NCI-H146 treated with DMSO at 0.1 percent for 48 hours (cell line): ENCODE results near the gene USP48.

Experiments
- DNase-seq: peaks from one replicate; lab custom pipeline; 2025; ENCODE audit not compliant: unreplicated experiment; lab: John Stamatoyannopoulos, UW

The USP48 gene

DNA sequence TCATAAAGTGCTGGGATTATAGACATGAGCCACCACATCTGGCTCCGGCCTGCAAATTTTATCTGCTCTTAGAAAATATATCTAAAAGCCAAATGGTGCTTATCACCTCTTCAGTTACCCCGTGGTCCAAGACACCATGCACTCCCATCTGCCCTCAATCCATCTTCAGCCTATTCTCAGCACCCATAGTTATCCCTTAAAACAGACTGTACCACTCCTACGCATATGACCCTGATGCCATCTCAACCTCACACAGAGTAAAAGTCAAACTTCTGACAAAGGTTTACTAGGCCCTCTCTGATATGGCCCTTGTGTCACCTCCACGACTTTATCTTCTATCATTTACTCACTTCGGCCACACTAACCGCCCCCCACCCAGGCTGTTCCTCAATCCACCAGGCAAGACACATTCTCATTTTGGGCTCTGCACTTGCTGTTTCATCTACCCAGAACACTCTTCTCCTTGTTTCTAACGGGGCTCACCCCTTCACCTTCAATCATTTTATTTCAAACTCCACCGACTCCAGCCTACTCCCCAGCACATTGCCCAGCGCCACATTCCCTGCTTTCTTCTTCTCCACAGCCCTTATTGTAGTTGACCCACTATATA lies 33.0 kb downstream of the USP48 start:
- DNase-seq, result no peak

DNA sequence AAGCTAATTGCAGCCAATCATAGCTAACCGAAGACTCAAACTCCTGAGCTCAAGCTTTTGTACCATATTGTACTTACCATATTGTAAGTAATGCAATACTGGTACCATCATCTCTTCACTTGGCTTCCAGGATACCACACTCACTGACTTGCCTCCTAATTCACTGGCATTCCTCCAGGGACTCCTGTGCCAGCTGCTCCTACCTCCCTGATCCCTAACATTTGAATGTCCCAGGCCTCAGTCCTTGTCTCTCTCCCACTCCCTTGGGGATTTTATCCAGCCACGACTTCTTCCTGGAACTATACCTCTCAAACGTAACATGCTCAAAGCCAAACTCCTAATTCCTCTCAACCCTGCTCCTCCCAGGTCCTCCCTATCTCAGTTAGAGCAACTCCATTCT lies 33.8 kb downstream of the USP48 start:
- no peak for DNase-seq

DNA sequence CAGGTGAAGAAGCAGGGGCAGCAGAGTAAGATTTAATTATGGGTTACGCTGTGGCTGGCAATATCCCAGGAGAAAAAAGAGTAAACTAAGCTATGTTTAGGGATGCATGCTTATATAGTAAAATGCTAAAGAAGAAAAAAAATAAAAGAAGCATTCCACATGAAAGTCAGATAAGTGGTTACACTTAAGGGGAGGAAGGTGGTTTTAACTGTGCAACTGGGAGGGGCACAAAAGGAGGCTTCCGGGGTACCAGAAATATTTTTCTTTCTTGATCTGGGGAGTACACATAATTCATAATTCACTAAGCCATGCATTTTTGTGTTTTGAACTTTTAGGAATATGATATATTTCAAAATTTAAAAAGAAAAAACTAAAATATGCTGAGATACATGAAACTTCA lies 39.5 kb downstream of the USP48 start:
- no peak for DNase-seq

DNA sequence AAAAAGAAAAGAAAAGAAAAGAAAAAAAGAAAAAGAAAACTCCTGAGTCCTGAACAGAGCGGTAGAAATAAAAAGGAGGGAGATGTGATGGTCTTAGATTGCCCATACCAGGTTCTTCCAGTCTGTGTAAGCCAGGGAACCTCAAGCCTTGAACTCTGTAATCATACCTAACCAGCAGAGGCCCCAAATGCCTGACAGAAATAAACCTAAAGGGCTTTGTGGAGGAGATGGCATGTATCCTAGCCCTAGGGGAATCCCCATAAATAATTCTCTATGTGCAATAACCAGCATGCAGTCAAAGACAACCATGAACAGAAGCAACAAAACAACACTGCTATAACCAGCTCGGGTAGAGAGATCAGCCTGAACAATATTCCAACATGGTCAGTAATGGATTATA lies 40.4 kb downstream of the USP48 start:
- DNase-seq, result no peak

DNA sequence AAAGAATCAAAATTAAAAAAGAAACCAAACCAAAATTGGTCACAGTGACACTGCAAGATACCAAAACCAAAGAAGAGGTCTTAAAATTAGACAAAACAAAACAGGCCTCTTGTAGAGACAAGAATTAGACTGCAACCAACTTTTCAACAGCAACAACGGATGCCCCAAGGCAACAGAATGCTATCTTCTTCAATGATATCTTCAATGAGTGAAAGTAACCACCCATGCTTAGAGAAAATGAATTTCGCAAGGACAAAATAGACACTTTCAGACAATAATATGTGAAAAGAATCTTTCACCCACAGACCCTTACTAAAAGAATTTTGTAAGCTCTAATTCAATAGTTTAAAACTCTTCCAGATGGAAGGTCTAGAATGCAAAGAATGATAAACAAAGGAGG lies 41.7 kb downstream of the USP48 start:
- no peak for DNase-seq

DNA sequence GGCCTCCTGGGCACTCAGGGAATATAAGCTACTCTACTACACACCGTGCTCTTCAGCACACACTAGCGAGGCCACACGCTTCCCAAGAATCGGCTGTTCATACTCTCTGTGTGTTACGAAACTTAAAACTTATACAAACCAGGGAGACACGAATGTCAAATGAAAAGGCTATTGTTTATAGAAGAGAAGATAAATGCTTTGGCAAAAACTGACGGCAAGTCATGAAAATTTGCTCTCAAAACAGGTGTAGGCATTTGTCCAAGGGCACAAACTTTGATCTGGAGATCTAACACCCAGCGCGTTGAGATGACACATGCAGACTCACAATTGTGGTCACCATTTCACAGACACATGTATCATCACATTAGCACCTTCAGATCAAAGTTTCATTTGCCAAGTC lies 46.1 kb downstream of the USP48 start:
- no peak for DNase-seq

DNA sequence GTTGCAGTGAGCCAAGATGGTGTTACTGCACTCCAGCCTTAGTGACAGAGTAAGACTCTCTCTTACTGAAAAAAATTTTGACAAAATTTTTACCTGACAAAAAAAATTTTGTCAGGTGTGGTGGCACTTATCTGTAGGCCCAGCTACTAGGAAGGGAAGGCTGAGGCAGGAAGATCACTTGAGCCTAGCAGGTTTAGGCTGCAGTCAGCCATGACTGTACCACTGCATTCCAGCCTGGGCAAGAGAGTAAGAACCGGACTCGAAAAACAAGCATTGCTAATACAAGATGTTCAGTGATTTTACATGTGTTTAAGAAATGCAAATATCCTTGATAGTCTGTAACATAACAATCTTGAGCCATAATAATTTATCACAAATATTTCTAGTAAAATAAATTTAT lies 46.9 kb downstream of the USP48 start:
- DNase-seq, result no peak

DNA sequence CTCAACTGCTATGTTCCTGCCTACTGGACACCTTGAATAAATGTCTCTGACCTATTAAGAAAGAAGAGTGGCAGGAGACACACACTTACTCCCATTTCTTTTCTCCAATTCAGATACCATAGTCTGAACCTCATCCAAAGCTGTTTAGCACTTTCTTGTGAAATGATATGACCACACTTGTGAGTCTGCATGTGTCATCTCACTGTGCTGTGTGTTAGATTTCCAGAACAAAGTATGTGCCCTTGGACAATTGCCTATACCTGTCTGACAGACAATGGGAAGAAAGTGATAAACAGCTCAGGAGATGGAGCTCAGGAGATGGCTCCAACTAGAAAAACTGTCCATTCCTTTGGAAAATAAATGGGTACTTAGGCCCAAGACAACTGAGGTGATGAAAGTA lies 48.4 kb downstream of the USP48 start:
- no peak for DNase-seq

DNA sequence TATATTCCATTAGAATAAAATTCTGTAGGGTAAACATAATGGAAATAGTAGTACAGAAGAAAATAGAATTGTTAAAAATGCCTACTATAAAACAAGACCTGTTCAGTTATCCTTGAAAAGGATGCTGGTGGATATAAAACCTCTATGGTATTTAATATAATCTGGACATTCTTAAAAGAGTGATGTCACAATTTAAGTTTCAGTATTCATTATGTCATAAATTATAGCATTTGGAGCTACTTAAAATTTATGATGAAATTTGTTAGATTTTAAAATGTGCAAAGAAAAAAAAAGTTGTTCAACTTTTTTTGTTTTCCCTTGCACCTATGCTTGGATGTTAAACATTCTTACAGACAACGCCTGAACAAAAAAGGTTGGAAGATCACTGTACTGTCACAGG lies 50.3 kb downstream of the USP48 start:
- DNase-seq, result no peak

DNA sequence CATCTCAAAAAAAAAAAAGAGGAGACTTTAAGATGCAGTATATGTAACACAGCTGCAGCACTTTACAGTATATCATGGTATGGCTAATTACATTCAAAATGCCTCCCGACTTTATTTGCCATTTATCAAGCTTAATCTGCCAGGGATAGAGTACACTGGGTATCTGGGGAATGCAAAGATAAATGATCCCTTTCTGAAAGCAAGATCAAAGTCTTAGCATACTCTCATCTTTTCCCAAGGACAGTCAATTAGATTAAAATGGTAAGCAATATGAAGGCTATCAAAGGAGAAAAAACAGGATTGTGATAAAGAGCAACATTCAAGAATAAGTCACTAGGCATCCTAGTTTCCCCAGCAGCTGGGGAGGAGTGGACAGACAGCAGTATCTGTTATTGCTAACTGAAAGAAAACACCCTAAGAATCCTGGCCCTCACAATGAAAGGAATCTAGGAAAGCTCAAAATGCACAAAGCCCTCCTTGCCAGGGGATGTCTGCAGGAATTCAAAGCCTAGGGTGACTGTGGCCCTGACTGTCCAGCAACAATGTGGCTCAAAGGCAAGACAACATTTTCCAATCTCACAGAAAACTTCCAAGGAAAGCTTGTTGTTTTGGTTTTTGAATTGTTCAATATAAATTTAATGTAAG lies 57.1 kb downstream of the USP48 start:
- no peak for DNase-seq

DNA sequence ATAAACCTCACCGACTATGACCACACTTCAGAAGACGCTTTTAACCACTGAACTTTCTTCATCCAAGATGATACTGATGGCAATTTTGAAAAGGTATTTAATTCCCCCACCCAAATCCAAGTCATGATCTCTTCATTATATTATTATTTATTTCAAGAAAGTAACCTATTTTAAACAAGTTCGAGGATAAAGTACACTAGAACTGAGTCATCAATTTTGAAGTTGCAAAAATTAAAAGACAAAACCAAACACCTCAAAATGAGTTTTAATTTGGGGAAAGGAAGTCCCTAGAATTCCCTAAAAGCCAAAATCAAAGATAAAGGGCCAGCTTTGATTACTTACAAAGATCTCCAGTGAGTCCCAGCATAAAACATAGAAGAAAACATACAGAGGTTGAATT lies 58.4 kb downstream of the USP48 start:
- DNase-seq, result no peak

DNA sequence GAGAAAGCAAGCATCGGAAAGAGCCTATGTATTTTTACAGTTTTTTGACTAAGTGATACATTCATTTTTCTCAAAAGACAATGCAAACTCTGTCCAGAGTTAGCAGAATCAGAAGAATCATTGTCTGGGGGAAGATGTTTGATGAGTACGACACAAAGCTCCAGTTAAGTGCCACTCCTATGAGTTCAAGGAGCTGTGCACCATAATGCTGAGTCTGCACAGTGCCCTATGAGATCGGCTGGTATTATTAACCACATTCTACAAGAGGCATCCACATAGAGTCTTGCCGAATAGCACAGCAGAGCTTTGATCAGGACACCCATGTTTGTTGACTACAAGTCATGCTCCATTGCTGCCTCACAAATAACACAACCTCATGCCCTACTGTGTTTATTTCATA lies 58.9 kb downstream of the USP48 start:
- DNase-seq, result no peak

DNA sequence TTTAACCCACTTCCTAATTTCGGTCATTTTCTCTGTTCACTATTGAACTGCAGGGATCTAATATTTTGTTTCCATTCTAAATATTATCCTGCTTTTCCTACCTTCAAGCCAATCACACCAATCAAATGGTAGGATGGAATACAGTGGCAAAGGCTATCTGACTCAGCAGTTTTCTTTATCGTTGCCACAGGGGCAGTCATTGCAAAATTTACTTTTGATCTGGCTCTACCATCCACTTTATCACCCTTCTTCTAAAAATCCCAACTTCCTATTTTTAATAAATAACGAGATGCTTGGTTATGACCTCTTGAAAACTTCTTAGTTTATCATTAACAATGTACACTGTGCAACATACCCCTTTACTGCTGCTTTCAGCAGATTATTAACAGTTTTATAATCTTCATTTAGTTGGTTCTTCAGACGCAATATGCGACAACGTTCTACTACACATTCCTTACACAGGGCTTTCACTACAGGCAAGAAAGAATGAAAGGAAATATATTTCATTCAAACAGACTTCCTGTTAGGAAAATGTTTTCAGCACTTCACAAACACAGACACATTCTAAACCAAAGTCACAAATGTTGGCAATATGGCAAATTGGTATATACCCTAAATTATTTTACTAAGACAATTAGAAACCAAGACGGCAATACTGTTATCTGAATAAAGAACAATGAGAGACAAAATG lies 61.5 kb downstream of the USP48 start:
- no peak for DNase-seq

DNA sequence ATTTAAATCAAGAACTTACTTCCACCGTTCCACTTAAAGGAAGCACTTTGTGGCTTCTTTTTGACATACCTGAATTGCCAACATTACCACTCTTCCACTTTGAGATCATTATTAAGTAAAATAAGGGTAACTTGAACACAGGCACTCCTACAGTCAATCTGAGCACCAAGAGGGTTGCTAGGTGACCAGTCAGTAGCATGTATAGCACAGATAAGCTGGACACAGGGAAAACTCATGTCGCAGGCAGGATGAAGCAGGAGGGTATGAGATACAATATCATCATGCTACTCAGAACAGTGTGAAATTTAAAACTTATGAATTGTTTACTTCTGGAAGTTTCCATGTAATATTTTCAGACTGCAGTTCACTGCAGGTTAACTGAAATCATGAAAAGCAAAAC lies 66.8 kb downstream of the USP48 start:
- no peak for DNase-seq

DNA sequence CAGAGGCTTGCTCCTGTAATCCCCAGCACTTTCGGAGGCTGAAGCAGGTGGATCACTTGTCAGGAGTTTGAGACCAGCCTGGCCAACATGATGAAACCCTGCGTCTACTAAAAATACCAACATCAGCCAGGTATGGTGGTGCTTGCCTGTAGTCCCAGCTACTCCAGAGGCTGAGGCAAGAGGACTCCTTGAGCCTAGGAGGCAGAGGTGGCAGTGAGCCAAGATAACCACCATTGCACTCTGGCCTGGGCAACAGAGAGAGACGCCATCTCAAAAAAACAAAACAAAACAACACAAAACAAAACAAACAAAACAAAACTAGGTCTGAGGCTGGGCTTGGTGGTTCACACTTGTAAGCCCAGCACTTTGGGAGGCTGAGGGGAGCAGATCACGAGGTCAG lies 75.1 kb downstream of the USP48 start:
- no peak for DNase-seq

DNA sequence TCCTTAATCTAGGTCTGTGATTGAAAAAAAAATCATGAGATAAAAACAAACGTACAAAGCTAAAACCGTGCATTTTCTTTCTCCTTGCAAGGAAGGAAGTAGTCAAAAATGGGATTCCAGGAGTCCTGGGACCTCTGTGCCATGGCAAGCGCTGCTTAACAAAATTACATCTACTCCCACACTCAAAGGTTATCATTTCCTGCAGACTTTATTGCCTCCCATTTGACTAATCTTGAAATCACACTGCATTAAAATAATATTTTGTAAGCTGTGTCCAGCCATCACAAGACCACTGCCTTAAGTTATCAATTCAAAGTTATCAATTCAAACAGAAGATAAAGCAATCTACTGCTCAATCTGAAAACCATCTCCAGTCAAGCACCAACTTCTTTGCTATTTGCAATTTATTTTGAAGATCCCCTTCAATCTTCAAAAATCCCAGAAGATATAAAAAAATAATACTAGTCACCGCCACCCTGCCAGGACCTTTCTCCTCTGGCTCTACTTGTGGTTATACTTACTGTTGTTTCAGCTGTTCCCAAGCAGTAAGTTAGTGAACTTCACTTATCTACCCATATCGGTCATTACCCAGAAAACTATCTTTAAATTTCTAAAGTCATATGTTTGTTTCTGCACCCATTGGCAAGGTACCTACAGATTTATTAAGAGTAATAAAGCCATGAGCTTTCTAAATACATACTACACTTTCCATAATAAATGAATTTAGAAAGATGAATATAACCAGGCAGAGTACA lies 75.7 kb downstream of the USP48 start:
- DNase-seq, result no peak

DNA sequence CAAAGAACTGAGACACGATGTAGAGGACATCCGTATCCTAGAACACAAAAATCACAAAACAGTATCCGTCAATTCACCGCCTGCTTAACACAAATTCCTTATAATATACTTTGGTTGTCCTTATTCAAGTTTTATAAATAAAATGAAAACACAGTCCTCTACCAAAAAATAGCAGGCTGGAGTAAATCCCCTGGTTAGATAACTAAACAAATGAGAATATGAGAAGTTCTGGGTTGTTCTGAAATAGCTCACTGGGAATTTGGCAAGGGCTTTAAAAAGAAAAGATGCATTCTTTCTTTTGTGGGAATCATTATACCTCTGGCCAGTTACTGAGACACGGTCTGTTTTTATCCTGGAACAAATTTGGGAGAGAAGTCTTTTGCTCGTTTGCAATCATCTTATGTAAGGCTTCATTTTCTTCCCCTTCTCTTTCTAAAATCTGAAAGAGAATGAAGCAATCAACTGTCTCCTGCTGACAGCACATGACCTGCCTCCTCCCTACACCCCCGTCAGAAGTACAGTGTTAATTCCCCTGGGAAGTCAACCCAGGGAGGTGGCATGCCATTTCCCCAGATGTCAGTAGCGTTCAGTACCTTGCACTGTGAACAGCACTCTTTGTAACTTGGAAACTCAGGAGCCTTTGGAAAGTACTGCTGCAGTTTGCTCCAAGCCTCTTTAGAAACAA lies 76.7 kb downstream of the USP48 start:
- no peak for DNase-seq

DNA sequence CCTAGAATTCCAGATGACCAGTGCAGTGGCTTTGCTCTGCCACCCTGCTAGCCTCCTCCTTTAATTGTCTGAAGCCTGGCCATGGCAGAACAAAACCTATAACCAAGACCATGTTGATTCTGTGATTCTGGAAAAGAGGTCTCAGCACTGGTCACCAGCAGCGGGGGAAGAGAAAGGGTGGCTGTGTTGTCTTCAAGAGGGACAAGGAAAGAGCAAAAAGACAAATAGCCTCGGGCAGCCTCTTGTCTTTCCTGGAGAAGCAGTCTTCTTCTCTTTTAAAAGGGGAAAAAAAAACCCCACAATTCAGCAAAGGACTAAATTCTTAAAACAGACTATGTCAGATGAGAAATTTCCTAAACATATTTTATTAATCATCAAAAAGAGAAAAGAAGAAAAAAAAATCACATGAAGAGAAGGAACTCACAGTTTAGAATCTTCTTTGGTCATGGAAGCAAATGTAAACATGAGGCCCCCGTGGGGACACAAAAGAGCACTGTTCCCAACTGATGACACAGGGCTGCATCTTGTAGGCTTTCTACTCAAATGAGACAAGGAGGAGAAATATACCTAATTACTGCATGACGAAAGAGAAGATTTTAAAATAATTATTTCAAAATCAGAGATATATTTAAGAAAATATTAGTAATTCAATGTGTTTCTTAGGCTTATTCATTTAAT lies 77.5 kb downstream of the USP48 start:
- no peak for DNase-seq

DNA sequence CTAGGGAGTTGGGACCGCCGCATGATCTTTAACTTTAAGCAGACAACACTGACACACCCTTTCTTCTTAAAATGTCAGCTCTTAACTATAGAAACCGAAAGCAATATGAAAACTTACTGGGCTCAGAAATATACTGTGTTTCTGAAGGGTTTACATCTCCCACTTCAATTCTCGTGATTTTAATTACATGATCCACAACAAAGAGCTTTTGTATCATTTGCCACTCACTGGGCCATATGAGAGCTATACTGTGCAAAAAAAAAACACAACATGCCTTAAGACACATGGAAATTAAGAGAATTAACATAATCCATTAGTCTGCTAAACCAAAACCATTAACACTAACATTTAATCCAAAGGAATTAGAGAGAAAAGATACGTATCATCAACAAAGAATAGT lies 78.8 kb downstream of the USP48 start:
- DNase-seq, result no peak

DNA sequence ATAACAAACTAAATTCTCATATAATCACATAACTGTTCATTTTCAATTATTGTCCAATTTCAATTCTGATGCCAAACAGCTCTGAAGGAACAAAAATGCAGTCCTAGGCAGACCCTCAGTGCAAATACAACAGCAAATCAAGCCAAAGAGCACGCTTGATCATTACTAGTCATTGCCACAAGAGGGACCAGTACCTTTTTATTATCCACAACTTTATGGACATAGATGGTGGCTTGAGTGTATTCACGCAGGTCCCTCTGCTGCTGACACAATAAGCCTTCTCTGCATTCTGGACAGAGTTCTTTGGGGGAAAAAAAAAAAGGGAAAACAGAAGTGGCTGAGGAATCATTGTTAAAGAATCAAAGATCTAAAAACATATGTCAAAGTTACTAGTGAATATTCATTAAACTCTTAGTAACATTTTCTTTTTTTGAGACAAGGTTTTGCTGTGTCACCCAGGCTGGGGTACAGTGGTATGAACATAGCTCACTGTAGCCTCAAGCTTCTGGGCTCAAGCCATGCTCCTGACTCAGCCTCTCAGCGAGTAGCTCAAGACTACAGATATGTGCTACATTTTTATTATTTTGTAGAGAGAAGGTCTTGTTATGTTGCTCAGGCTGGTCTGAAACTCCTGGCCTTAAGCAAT lies 79.5 kb downstream of the USP48 start:
- no peak for DNase-seq
